Thoracic aorta (tissue), 2 donors: Measurements from ENCODE around the gene SNX1. TPM values are rescaled to one million over a fixed set of nuclear protein-coding genes. Genes with fewer than 3 reads are reported as not detected.

Experiments
- ATAC-seq: fragments of 150-250 bp; one replicate; pipeline ENCODE4 v1.8.0; 2017; ENCODE audit warnings: low read depth; ENCODE audit not compliant: insufficient number of reproducible peaks, low FRiP score
- DNase-seq: peaks from one replicate; pipeline ENCODE4 v3.0.0-alpha.2; 2020; ENCODE audit warnings: low spot score
- H3K27ac ChIP-seq, 2 donors: fragments of 200-600 bp; sonication (generic); 1 replicate in 1 of 2; 2 replicates in 1 of 2; pipeline ENCODE4 v1.5.1; 2016; ENCODE audit warnings: mild to moderate bottlenecking in 2 of 2, moderate library complexity in 2 of 2
- H3K27me3 ChIP-seq: fragments of 200-600 bp; sonication (generic); replicated peaks from 2 replicates; pipeline ENCODE4 v1.6.0; 2016; ENCODE audit warnings: mild to moderate bottlenecking; ENCODE audit not compliant: insufficient read depth
- H3K36me3 ChIP-seq: fragments of 200-600 bp; sonication (generic); one replicate; pipeline ENCODE4 v1.5.1; 2016
- H3K4me1 ChIP-seq, 2 donors: fragments of 200-600 bp; sonication (generic); 1 replicate in 1 of 2; 2 replicates in 1 of 2; pipeline versions ENCODE4 v1.5.1 to v1.6.0; 2016; ENCODE audit warnings: low read depth in 2 of 2, mild to moderate bottlenecking in 1 of 2; ENCODE audit not compliant: control insufficient read depth in 1 of 2
- H3K4me3 ChIP-seq: fragments of 200-600 bp; sonication (generic); 2 replicates; pipeline ENCODE4 v1.5.1; 2016; ENCODE audit warnings: mild to moderate bottlenecking
- H3K9me3 ChIP-seq: fragments of 200-600 bp; sonication (generic); 2 replicates; pipeline ENCODE4 v1.5.1; 2016
- total RNA-seq, 2 donors: library from RNA; depleted of rRNA; stranded (reverse); fragments of >200 nt; gene quantifications; one replicate each; pipeline versions ENCODE4 v1.1.0 to v1.2.3, GENCODE V29; 2016
- TF ChIP-seq, protein P1 (sequence below): fragments of 200-600 bp; sonication (generic); IDR thresholded peaks from one replicate; pipeline ENCODE4 v1.5.1; 2019; ENCODE audit warnings: antibody characterized with exemption

Gene SNX1
- total RNA-seq, 2 donors from 2014 or later, result 47.2 to 104 TPM

GRCh38 chr15:64093627-64094417 lies 2.0 kb upstream of the SNX1 start, which contains the start of gene CIAO2A:
CIAO2A (minus strand) TSS chr15:64093838; CDS start chr15:64093768, 70 bp downstream.
- no peaks in the 10 kb centered on the region for H3K9me3 ChIP-seq
- DNase-seq (peak; percentile 89), ATAC-seq (peak; percentile 74)
- H3K27me3 ChIP-seq, result no peaks in the 10 kb centered on the region
- peaks cover 30 to 57% of the 10 kb centered on the region in 2 donors for H3K4me1 ChIP-seq
- TF ChIP-seq, protein P1, sequence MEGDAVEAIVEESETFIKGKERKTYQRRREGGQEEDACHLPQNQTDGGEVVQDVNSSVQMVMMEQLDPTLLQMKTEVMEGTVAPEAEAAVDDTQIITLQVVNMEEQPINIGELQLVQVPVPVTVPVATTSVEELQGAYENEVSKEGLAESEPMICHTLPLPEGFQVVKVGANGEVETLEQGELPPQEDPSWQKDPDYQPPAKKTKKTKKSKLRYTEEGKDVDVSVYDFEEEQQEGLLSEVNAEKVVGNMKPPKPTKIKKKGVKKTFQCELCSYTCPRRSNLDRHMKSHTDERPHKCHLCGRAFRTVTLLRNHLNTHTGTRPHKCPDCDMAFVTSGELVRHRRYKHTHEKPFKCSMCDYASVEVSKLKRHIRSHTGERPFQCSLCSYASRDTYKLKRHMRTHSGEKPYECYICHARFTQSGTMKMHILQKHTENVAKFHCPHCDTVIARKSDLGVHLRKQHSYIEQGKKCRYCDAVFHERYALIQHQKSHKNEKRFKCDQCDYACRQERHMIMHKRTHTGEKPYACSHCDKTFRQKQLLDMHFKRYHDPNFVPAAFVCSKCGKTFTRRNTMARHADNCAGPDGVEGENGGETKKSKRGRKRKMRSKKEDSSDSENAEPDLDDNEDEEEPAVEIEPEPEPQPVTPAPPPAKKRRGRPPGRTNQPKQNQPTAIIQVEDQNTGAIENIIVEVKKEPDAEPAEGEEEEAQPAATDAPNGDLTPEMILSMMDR, result no peak
- H3K4me3 ChIP-seq, result peak within 1 kb of the TSS; percentile 83
- peak within 1 kb of the TSS; percentile 79 to 95 for H3K27ac ChIP-seq
- H3K36me3 ChIP-seq, result peaks cover 3% of the 10 kb centered on the region

- H3K9me3 ChIP-seq, result no peaks in the 10 kb centered on the region
- no peaks in the 10 kb centered on the region for H3K36me3 ChIP-seq
- peak overlapping the region; percentile 83 for H3K4me3 ChIP-seq
- peak overlapping the region; percentile 79 to 85 for H3K27ac ChIP-seq
- ATAC-seq, result no peak
- no peak for DNase-seq
- TF ChIP-seq, protein P1, result no peak
- peaks cover 30 to 66% of the 10 kb centered on the region in 2 donors for H3K4me1 ChIP-seq
- H3K27me3 ChIP-seq, result no peaks in the 10 kb centered on the region
Observed at GRCh38 chr15:64095431-64095794, 369 bp upstream of the SNX1 start.

DNA sequence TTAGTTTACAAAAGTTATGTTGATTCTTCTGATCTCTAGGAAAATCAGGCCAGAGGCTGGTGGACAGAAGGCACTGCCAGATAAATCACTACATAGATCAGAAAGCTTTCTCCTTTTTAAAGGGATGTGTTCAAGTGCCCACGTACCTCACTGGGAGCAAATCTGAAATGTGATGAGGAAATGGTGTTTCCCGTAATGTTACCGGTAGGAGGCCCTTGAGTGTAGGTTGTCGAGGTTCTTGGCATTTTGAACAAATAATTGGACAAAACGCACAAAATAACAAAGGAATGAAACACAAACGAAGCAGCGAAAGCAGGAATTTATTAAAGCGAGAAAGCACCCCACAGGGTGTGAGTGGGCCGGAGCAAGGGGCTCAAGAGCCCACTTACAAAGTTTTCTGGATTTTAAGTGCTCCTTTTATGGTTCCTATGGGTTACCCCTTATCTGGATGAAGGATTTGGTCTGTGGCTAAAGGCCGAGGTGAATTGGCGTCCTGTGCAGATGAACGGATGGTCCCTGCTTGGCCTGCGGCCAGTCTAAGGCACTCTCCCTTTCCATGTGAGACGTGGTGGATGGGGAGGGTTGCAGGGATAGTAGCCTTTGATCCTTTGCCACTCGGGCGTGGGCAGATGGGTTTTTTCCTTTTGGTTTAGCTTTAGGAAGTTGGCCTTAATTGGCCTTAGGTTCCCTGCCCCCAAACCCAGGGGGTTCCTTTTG lies 1.0 kb downstream of the SNX1 start:
- no peaks in the 10 kb centered on the region for H3K36me3 ChIP-seq
- no peaks in the 10 kb centered on the region for H3K27me3 ChIP-seq
- ATAC-seq, result no peak
- H3K4me1 ChIP-seq, result peaks cover 34 to 62% of the 10 kb centered on the region in 2 donors
- peak overlapping the region; percentile 83 for H3K4me3 ChIP-seq
- no peak for DNase-seq
- TF ChIP-seq, protein P1, result no peak
- peak overlapping the region; percentile 79 to 85 for H3K27ac ChIP-seq
- no peaks in the 10 kb centered on the region for H3K9me3 ChIP-seq

- Histone ChIP-seq H3K9me3 (no peaks in the 10 kb centered on the region), H3K4me1 (peaks cover 26 to 46% of the 10 kb centered on the region in 2 donors), H3K36me3 (no peaks in the 10 kb centered on the region), H3K27me3 (no peaks in the 10 kb centered on the region), H3K4me3 (no peak overlapping the region), H3K27ac (no peak overlapping the region)
- no peak for ATAC-seq
- TF ChIP-seq, protein P1, result no peak
- DNase-seq, result no peak
Observed at GRCh38 chr15:64099379-64099778, 3.6 kb downstream of the SNX1 start.

DNA sequence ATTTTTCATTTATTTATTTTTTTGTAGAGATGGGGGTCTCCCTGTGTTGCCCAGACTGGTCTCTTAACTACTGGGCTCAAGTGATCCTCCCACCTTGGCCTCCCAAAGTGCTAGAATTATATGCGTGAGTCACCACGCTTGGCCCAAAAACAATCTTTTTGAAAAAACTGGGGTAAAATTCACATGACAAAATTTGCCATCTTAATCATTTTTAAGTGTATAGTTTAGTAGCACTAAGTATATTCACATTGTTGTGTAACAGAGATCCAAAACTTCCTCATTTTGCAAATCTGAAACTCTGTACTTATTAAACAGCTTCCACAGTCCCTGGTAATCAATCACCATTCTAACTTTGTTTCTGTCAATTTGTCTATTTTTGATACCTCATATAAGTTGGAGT lies 5.2 kb downstream of the SNX1 start:
- H3K36me3 ChIP-seq, result no peaks in the 10 kb centered on the region
- peaks cover 23 to 34% of the 10 kb centered on the region in 2 donors for H3K4me1 ChIP-seq
- H3K27ac ChIP-seq, result no peak overlapping the region
- ATAC-seq (no peak), DNase-seq (no peak)
- H3K4me3 ChIP-seq, result no peak overlapping the region
- H3K9me3 ChIP-seq, result no peaks in the 10 kb centered on the region
- no peaks in the 10 kb centered on the region for H3K27me3 ChIP-seq
- TF ChIP-seq, protein P1, result no peak
